ENCODE results near the gene CEP295NL.
"Not testable (repeated sequence)": the region's sequence is repeated elsewhere in the genome, so short reads cannot be mapped to it uniquely, and the experiment has no call there.

Gene CEP295NL

GRCh38 chr17:78946631-78947030 is 43.6 kb upstream of the CEP295NL start:
- no peak for TF ChIP-seq CTCF (IDR thresholded peaks at IDR 0.05; ENCODE audit: low read depth, low read length, missing control alignments)

GRCh38 chr17:78946131-78946530 is 43.1 kb upstream of the CEP295NL start:
- H3K27ac ChIP-seq, result no peak overlapping the region
- in situ Hi-C loops (cut with HindIII; ENCODE audit: low pct_ligation_motif_present, low sequenced_read_pairs), result no loop called here
- no peaks in the 10 kb centered on the region for H3K36me3 ChIP-seq (replicated peaks)
- H3K27me3 ChIP-seq (replicated peaks), result no peaks in the 10 kb centered on the region
- H3K4me3 ChIP-seq (ENCODE audit: low read depth, low read length), result no peak overlapping the region
- TF ChIP-seq CTCF (IDR thresholded peaks at IDR 0.05; ENCODE audit: low read depth, low read length, missing control alignments), result no peak
- DNase-seq, result no peak

More at GRCh38 chr17:78946631-78947030, 43.6 kb upstream of the CEP295NL start:
- H3K27me3 ChIP-seq (replicated peaks), result no peaks in the 10 kb centered on the region
- DNase-seq, result no peak
- in situ Hi-C loops (cut with HindIII; ENCODE audit: low pct_ligation_motif_present, low sequenced_read_pairs), result no loop called here
- no peak overlapping the region for H3K4me3 ChIP-seq (ENCODE audit: low read depth, low read length)
- H3K36me3 ChIP-seq (replicated peaks), result no peaks in the 10 kb centered on the region
- no peak overlapping the region for H3K27ac ChIP-seq

GRCh38 chr17:78945455-78945854 is 42.5 kb upstream of the CEP295NL start:
- in situ Hi-C loops (cut with HindIII; ENCODE audit: low pct_ligation_motif_present, low sequenced_read_pairs); H3K27me3 ChIP-seq (replicated peaks); H3K4me3 ChIP-seq (ENCODE audit: low read depth, low read length); DNase-seq; H3K27ac ChIP-seq; H3K36me3 ChIP-seq (replicated peaks): not testable (repeated sequence)

- no peak for DNase-seq
- no peaks in the 10 kb centered on the region for H3K27me3 ChIP-seq (replicated peaks)
- in situ Hi-C loops (cut with HindIII; ENCODE audit: low pct_ligation_motif_present, low sequenced_read_pairs), result no loop called here
Observed at GRCh38 chr17:78944956-78945355, 42.0 kb upstream of the CEP295NL start.

GRCh38 chr17:78944026-78944425 is 41.0 kb upstream of the CEP295NL start:
- no peaks in the 10 kb centered on the region for H3K27me3 ChIP-seq (replicated peaks)
- no peak for TF ChIP-seq CTCF (IDR thresholded peaks at IDR 0.05; ENCODE audit: low read depth, low read length, missing control alignments)
- H3K36me3 ChIP-seq (replicated peaks), result no peaks in the 10 kb centered on the region

More at GRCh38 chr17:78944956-78945355, 42.0 kb upstream of the CEP295NL start:
- H3K4me3 ChIP-seq (ENCODE audit: low read depth, low read length), result no peak overlapping the region
- no peak for TF ChIP-seq CTCF (IDR thresholded peaks at IDR 0.05; ENCODE audit: low read depth, low read length, missing control alignments)
- no peak overlapping the region for H3K27ac ChIP-seq
- H3K36me3 ChIP-seq (replicated peaks), result no peaks in the 10 kb centered on the region

GRCh38 chr17:78940708-78941107 is 37.7 kb upstream of the CEP295NL start:
- H3K4me3 ChIP-seq (ENCODE audit: low read depth, low read length), result no peak overlapping the region
- peak overlapping the region; percentile 79 for H3K27ac ChIP-seq
- in situ Hi-C loops (cut with HindIII; ENCODE audit: low pct_ligation_motif_present, low sequenced_read_pairs), result no loop called here
- H3K36me3 ChIP-seq (replicated peaks), result no peaks in the 10 kb centered on the region
- DNase-seq, result peak; percentile 55
- no peak for TF ChIP-seq CTCF (IDR thresholded peaks at IDR 0.05; ENCODE audit: low read depth, low read length, missing control alignments)
- no peaks in the 10 kb centered on the region for H3K27me3 ChIP-seq (replicated peaks)

More at GRCh38 chr17:78944026-78944425, 41.0 kb upstream of the CEP295NL start:
- no peak overlapping the region for H3K27ac ChIP-seq
- DNase-seq, result no peak
- in situ Hi-C loops (cut with HindIII; ENCODE audit: low pct_ligation_motif_present, low sequenced_read_pairs), result no loop called here
- H3K4me3 ChIP-seq (ENCODE audit: low read depth, low read length), result no peak overlapping the region

Measured in brain microvascular endothelial cell (primary cell).